ENCODE data around the gene SNX25. TPM values are rescaled to one million over a fixed set of nuclear protein-coding genes. Genes with fewer than 3 reads are reported as not detected.

Gene SNX25
- total and polyA plus RNA-seq, 2 of the 13 experiments (the other 11 are each of a cell fraction or from before 2014, with no cell fraction given): 23.4 to 23.5 TPM

DNA sequence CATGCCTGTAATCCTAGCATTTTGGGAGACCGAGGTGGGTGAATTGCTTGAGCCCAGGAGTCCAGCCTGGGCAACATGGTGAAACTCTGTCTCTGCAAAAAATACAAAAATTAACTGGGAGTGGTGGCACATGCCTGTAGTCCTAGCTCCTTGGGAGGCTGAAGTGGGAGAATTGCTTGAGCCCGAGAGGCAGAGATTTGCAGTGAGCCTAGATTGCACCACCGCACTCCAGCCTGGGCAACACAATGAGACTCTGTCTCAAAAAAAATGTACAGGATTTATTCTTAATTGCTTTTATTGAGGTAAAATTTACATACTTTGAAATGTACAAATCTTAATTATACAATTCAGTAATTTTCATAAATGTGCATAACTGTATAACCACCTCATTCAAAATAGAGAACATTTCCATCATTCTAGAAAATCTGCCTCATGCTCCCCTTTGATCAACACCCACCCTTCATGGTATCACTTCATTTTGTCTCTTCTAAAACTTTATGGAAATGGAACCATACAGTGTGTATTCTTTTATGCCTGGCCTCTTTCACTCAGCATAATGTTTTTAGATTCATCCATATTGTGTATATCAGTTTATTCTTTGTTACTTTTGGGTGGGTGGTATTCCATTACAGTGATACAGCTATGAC, 39.1 kb downstream of the SNX25 start (continued):
- TF ChIP-seq ZNF749 (CRISPR knock-in tag; IDR thresholded peaks at IDR 0.05; ENCODE audit: borderline replicate concordance) (no peak), ZBTB42 (CRISPR knock-in tag; IDR thresholded peaks at IDR 0.05) (no peak)

DNA sequence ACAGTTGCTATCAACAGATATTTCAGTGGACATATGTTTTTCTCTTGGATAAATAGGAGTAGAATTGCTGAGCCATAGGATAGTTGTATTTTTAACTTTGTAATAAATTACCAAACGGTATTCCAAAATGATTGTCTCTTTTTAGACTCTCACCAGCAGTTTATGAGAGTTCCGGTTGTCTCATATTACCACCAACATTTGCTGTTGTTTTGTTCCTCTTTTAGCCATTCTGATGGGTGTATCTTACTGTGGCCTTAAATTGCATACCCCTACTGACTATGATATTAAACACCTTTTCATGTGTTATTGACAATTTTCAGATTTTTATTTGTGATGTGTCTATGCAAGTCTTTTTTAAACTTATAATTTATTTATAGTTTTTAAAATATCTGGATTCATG, 39.7 kb downstream of the SNX25 start:
- Histone ChIP-seq H3K4me1 (ENCODE audit: insufficient read depth, low read length) (peaks cover 8% of the 10 kb centered on the region), H3K27me3 (ENCODE audit: control insufficient read depth in 1 of 2, insufficient read depth in 2 of 2, low read length in 2 of 2) (no peaks in the 10 kb centered on the region), H3K9ac (ENCODE audit: insufficient read depth, low read depth, low read length) (no peak overlapping the region), H2AFZ (ENCODE audit: low read length) (no peak overlapping the region), H3K27ac (ENCODE audit: extremely low read length, insufficient read depth, low read length) (no peak overlapping the region), H4K20me1 (ENCODE audit: insufficient read depth, low read length) (no peaks in the 10 kb centered on the region), H3K4me2 (ENCODE audit: low read depth, low read length) (no peak overlapping the region), H3K4me3 (replicated peaks in 1 of 3; ENCODE audit: insufficient read depth in 1 of 3, low read depth in 2 of 3, low read length in 3 of 3) (no peak overlapping the region), H3K79me2 (ENCODE audit: insufficient read depth, low read length) (peaks cover 6% of the 10 kb centered on the region), H3K36me3 (replicated peaks in 1 of 2; ENCODE audit: control insufficient read depth in 1 of 2, insufficient read depth in 2 of 2, low read length in 2 of 2) (peaks cover 0 to 27% of the 10 kb centered on the region in 2 experiments; a peak in 3 of 5 replicates), H3K9me3 (ENCODE audit: low read length) (no peaks in the 10 kb centered on the region)
- FAIRE-seq: no peak
- ChIA-PET CTCF (ENCODE audit: low intra/inter-chr PET ratio, low total read pairs) (no interaction called here), POLR2A (no interaction called here)
- WGBS (ENCODE audit: low lambda C conversion rate): 96% methylated on average over 2 of the region's 2 CpGs
- in situ Hi-C loops (cut with HindIII; ENCODE audit: extremely low pct_ligation_motif_present, low pct_unique_long_range_greater_than_20kb): no loop called here
- BruUV-seq (replicated peaks): no TSS peak
- intact Hi-C loops (cut with micrococcal nuclease; ENCODE audit: unreplicated experiment): no loop called here
- no peak for DNase-seq (ENCODE audit: low spot score)
- no peak for ATAC-seq
- no peak for TF ChIP-seq MXI1 (IDR thresholded peaks at IDR 0.05; ENCODE audit: borderline replicate concordance, low read depth, low read length)
- TF ChIP-seq, protein P1, sequence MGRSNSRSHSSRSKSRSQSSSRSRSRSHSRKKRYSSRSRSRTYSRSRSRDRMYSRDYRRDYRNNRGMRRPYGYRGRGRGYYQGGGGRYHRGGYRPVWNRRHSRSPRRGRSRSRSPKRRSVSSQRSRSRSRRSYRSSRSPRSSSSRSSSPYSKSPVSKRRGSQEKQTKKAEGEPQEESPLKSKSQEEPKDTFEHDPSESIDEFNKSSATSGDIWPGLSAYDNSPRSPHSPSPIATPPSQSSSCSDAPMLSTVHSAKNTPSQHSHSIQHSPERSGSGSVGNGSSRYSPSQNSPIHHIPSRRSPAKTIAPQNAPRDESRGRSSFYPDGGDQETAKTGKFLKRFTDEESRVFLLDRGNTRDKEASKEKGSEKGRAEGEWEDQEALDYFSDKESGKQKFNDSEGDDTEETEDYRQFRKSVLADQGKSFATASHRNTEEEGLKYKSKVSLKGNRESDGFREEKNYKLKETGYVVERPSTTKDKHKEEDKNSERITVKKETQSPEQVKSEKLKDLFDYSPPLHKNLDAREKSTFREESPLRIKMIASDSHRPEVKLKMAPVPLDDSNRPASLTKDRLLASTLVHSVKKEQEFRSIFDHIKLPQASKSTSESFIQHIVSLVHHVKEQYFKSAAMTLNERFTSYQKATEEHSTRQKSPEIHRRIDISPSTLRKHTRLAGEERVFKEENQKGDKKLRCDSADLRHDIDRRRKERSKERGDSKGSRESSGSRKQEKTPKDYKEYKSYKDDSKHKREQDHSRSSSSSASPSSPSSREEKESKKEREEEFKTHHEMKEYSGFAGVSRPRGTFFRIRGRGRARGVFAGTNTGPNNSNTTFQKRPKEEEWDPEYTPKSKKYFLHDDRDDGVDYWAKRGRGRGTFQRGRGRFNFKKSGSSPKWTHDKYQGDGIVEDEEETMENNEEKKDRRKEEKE (IDR thresholded peaks at IDR 0.05): no peak
- no peak for TF ChIP-seq ATRX (CRISPR knock-in tag; IDR thresholded peaks at IDR 0.05; ENCODE audit: borderline replicate concordance)
- no peak for TF ChIP-seq ZKSCAN5 (CRISPR knock-in tag; IDR thresholded peaks at IDR 0.05)
- TF ChIP-seq TOE1 (CRISPR knock-in tag; IDR thresholded peaks at IDR 0.05): no peak
- TF ChIP-seq ELF4 (CRISPR knock-in tag; IDR thresholded peaks at IDR 0.05; ENCODE audit: borderline replicate concordance): no peak
- TF ChIP-seq ZBTB21 (CRISPR knock-in tag; IDR thresholded peaks at IDR 0.05): no peak
- no peak for TF ChIP-seq ZNF296 (CRISPR knock-in tag; conservative IDR thresholded peaks at IDR 0.05)
- TF ChIP-seq SYNCRIP (IDR thresholded peaks at IDR 0.05; ENCODE audit: insufficient read depth, low read depth, low read length): no peak
- TF ChIP-seq, protein P2, sequence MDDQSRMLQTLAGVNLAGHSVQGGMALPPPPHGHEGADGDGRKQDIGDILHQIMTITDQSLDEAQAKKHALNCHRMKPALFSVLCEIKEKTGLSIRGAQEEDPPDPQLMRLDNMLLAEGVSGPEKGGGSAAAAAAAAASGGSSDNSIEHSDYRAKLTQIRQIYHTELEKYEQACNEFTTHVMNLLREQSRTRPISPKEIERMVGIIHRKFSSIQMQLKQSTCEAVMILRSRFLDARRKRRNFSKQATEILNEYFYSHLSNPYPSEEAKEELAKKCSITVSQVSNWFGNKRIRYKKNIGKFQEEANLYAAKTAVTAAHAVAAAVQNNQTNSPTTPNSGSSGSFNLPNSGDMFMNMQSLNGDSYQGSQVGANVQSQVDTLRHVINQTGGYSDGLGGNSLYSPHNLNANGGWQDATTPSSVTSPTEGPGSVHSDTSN (CRISPR knock-in tag; IDR thresholded peaks at IDR 0.05; ENCODE audit: borderline replicate concordance): no peak
- TF ChIP-seq ZSCAN31 (CRISPR knock-in tag; IDR thresholded peaks at IDR 0.05; ENCODE audit: low read depth): no peak
- no peak for TF ChIP-seq ZNF382 (CRISPR knock-in tag; IDR thresholded peaks at IDR 0.05; ENCODE audit: borderline replicate concordance)
- TF ChIP-seq, protein P3, sequence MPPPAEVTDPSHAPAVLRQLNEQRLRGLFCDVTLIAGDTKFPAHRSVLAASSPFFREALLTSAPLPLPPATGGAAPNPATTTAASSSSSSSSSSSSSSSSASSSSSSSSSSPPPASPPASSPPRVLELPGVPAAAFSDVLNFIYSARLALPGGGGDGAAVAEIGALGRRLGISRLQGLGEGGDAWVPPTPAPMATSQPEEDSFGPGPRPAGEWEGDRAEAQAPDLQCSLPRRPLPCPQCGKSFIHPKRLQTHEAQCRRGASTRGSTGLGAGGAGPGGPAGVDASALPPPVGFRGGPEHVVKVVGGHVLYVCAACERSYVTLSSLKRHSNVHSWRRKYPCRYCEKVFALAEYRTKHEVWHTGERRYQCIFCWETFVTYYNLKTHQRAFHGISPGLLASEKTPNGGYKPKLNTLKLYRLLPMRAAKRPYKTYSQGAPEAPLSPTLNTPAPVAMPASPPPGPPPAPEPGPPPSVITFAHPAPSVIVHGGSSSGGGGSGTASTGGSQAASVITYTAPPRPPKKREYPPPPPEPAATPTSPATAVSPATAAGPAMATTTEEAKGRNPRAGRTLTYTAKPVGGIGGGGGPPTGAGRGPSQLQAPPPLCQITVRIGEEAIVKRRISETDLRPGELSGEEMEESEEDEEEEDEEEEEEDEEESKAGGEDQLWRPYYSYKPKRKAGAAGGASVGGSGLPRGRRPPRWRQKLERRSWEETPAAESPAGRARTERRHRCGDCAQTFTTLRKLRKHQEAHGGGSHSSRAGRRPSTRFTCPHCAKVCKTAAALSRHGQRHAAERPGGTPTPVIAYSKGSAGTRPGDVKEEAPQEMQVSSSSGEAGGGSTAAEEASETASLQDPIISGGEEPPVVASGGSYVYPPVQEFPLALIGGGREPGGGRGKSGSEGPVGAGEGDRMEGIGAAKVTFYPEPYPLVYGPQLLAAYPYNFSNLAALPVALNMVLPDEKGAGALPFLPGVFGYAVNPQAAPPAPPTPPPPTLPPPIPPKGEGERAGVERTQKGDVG (CRISPR knock-in tag; IDR thresholded peaks at IDR 0.05; ENCODE audit: borderline replicate concordance): no peak
- TF ChIP-seq ZNF614 (CRISPR knock-in tag; IDR thresholded peaks at IDR 0.05; ENCODE audit: borderline replicate concordance): no peak
